ENCODE data around the gene RGS6.

GRCh38 chr14:72129291-72129690 lies 197.1 kb downstream of the RGS6 start:
- TF ChIP-seq FOXM1 (IDR thresholded peaks at IDR 0.05; ENCODE audit: borderline replicate concordance) (no peak), ARNT (IDR thresholded peaks at IDR 0.05) (no peak)
